ENCODE results near the gene DEPDC4.
"Not testable (repeated sequence)": the region's sequence is repeated elsewhere in the genome, so short reads cannot be mapped to it uniquely, and the experiment has no call there.

DNA sequence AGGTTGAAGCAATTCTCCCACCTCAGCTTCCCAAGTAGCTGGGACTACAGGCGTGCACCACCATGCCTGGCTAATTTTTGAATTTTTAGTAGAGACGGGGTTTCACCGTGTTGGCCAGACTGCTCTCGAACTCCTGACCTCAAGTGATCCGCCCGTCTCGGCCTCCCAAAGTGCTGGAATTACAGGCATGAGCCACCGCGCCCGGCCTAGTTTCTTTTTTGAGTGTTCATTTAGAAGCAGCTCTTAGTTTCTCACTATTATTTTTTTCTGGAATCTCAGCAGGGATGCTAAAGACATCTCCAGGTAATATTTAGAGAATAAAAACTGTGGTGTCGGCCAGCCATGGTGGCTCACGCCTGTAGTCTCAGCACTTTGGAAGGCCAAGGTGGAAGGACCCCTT lies 17.7 kb upstream of the DEPDC4 start:
- not testable (repeated sequence) for TF ChIP-seq EZH2 (IDR thresholded peaks at IDR 0.05; ENCODE audit: insufficient read depth, low read length)
- TF ChIP-seq, protein P1, sequence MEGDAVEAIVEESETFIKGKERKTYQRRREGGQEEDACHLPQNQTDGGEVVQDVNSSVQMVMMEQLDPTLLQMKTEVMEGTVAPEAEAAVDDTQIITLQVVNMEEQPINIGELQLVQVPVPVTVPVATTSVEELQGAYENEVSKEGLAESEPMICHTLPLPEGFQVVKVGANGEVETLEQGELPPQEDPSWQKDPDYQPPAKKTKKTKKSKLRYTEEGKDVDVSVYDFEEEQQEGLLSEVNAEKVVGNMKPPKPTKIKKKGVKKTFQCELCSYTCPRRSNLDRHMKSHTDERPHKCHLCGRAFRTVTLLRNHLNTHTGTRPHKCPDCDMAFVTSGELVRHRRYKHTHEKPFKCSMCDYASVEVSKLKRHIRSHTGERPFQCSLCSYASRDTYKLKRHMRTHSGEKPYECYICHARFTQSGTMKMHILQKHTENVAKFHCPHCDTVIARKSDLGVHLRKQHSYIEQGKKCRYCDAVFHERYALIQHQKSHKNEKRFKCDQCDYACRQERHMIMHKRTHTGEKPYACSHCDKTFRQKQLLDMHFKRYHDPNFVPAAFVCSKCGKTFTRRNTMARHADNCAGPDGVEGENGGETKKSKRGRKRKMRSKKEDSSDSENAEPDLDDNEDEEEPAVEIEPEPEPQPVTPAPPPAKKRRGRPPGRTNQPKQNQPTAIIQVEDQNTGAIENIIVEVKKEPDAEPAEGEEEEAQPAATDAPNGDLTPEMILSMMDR (IDR thresholded peaks at IDR 0.05; ENCODE audit: insufficient read depth, low read depth, low read length) = not testable (repeated sequence)

Measured in astrocyte (in vitro differentiated cells and primary cell).